ENCODE results near the gene TTC38.
"Not testable (repeated sequence)": the region's sequence is repeated elsewhere in the genome, so short reads cannot be mapped to it uniquely, and the experiment has no call there.

Gene TTC38

DNA sequence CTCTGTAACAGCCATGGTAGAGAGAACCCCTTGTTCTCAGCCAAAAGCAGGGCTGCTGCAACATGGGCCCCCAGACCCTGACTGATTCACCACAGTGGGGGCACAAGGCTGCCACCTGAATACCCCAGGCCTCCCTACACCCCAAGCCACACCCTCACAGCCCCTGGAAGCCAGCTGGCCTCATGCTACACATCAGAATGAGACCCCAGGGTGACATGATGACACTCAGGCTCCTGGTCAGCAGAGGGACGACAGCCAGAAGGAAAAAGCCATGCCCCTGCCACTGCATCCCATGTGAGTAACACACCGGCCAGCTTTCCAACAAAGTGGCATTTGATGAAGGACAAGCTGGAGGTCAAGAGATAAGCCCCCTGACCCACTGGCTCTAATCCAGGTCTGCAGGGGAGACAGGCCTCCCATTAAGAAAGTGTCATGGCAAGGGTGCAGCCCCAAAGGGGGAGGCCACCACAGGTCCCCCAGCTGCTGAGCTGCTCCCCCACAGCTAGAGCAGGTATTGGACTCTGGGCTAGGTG lies 20.3 kb upstream of the TTC38 start:
- DNase-seq: no peak

- peak; percentile 85 for DNase-seq
These were observed 17.6 kb upstream of the TTC38 start, which contains the start of gene CDPF1 for GRCh38 chr22:46250035-46250782. CDPF1 (minus strand) TSS chr22:46250293; CDS start chr22:46248284, 2,009 bp downstream.

DNA sequence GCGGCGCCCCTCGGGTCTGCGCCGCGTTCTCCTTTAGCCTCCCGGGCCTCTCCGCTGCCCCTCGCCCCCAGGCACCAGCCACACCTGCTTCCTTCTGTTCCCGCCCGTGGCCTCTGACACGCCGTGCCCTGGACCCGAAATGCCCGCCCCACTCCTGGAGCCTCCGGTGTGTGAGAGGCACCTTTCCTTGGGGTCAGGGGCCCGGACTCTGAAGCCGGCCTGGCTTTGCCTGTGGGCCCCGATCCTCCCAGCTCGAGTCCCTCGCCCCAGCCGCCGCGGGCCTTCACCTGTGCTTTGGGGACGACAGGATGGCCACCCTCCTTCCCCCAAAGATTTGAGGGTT lies 17.1 kb upstream of the TTC38 start:
- peak; percentile 22 for DNase-seq

- DNase-seq: no peak
These were observed 16.5 kb upstream of the TTC38 start for GRCh38 chr22:46251266-46251665.

DNA sequence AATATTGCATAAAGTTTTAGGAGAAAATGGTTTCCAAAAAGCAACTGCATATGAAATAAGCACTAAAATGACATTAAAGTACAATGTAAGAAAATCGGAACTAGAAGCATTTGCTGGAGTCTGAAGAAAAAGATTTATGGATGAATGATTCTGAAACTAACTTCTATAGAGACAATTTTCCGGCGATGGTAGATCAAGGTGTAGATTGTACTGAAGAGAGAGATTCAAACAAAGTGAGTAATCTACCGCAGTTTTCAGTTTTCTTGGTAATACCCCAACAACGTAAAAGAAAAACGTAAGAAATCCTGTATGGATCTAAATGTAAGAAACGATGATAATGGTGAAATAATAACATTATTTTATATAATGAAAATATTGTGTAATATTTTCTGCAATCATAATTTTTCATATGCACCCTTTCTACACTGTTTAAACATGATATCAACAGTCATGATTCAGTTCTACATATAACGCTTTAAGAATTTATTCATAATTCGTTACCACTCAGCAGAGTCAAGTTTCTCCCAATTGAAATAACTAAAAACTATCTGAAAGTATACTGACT lies 15.9 kb upstream of the TTC38 start:
- no peak for DNase-seq

DNA sequence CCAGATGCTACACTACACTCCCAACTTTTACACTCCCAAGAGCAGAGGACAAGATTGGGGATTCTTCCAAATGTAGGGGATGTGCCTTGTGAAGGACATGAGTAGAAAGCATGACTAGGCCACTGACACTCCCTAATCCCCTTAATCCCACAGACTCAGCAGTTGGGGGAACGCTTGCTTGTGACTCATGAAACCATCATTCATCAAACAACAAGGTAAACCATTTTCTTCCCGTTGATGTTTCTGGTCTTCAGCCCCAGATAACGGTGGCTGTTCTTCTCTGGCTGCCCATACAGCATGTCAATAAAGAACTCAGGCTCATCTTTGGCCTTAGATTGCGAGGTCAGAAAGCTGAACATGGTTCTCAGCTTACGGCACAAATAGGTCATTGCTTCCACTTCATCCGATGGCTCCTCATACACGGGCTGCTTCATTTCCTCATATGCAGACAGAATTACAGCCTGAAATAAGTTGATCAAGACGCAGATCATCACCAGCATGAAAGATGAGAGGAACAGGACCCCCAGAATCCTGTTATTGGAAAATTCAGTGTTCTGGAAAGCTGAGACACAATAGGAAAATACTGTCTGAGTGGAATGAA lies 11.3 kb upstream of the TTC38 start:
- no peak for DNase-seq

DNA sequence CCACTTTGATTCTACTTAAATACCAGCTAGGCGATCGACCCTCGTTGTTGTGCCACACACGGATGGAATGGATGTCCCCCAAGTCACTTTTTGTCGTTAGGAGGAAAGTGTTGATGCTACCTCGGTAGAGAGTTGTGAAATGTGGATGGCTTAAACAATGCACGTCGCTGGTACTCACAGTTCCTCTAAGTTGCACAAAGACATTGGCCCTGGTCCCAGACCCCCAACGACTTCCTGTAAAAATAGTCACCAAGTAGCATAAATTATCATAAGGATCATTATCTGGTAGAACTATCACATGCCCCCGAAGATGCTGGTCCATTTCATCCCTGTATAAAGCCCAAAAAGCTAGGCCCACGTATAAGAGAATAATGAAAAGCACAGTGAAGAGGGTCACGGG lies 8.4 kb upstream of the TTC38 start:
- DNase-seq: no peak

GRCh38 chr22:46260038-46260437 lies 7.8 kb upstream of the TTC38 start:
- DNase-seq: no peak

GRCh38 chr22:46262449-46263215 lies 5.2 kb upstream of the TTC38 start:
- no peak for DNase-seq

DNA sequence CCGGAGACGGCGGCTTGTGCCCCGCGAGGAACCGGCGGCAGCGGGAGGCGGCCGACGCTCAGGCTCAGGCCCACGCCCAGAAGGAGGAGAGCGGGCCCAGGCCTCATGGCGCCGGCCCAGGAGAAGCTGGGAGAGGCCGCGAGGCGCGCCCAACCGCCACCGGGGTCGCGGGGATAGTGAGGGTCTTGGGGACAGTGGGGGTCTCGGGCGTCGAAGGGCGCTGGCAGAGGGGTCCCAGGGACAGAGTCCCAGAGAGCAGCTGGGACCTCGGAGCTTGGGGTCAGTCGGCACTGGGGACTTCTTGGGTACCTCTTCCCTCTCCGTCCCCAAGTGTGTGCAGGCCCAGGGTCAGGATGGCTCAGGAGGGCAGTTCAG lies 4.6 kb upstream of the TTC38 start, which contains the start of gene PKDREJ:
Gene PKDREJ (minus strand): TSS at position 128 of the 375 bp plus-strand sequence. CDS start 21 bp downstream, at position 107.
- DNase-seq: no peak

DNA sequence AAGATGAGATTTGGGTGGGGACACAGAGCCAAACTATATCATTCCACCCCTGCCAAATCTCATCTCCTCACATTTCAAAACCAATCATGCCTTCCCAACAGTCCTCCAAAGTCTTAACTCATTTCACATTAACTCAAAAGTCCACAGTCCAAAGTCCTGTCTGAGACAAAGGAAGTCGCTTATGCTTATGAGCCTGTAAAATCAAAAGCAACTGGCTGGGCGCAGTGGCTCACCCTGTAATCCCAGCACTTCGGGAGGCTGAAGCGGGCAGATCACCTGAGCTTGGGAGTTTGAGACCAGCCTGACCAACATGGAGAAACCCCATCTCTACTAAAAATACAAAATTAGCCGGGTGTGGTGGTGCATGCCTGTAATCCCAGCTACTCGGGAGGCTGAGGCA lies 3.3 kb upstream of the TTC38 start:
- not testable (repeated sequence) for DNase-seq

- DNase-seq: not testable (repeated sequence)
These were observed 2.2 kb upstream of the TTC38 start for GRCh38 chr22:46265627-46266026.

DNA sequence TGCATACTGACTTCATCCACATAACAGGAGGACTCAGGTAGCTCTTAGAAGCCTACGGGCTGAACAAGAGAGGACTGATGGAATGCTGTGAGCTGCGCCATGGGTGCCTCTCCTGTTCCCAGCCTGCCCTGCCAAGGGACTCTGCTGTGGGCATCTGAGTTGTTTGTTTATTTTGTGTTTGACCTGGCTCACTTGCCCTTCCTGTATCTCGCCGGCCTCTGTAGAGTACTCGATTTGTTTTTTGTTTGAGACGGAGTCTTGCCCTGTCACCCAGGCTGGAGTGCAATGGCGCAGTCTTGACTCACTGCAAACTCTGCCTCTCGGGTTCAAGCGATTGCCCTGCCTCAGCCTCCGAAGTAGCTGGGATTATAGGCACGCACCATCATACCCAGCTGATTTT lies 1.8 kb downstream of the TTC38 start:
- DNase-seq: no peak

- DNase-seq: no peak
These were observed 4.4 kb downstream of the TTC38 start for GRCh38 chr22:46272196-46272595.

DNA sequence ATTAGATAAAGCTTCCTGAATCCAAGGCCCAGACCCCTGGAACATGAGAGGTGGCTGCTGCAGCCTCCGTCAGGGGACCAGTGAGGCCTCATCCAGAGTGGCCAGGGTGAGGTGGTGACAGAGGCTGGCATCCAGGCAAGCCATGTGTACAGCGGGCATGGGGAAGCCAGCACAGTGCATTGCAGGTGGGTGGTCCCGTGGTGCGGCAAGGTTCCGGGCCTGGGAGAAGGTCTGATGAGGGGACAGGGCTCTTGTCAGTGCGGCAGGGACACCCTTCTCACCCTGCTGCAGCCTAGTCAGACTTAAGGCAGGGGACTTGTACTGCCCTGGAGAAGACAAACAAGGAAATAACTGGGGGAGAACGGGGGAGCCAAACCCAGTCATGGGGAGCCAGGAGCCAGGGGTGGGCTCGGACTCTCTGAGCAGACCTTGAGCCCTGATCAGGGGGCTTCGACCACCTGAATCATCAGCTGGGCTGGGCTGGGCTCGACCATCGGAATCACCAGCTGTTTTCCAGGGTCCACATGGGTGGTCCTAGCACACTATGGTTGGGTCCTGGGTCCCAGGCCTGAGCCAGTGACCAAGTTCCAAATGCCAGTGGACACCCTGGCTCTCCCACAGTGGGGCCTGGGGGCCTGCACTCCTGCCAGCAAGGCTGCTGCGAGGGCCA lies 5.1 kb downstream of the TTC38 start:
- DNase-seq: no peak

DNA sequence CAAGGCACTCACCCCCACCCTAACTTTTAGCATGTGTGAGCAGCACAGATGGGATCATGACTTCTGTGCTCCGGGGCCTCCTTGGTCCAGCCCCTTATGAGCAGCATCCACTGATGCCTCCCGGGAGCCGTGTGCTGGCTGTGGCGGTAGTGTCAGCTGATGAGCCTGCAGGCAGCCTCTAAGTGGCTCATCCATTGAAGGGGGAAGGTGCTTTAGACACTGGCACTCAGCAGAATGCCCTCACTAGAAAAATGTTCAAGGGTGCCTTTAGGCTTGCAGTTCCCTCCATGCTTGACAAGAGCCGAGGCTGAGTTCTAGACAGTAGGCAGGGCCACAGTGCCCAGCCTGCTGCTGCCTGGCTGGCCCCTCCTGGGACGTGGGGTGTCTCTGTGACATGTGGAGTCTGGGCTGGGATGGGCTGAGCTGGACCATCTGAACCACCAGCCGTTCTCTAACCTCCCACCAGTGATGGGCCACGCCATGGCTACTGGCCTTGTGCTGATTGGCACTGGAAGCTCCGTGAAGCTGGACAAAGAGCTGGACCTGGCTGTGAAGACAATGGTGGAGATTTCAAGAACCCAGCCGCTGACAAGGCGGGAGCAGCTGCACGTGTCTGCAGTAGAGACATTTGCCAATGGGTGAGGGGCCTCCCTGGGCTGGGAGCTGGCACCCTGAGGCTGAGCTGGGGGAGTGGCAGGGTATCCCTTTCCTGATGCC lies 5.8 kb downstream of the TTC38 start:
- DNase-seq: no peak

DNA sequence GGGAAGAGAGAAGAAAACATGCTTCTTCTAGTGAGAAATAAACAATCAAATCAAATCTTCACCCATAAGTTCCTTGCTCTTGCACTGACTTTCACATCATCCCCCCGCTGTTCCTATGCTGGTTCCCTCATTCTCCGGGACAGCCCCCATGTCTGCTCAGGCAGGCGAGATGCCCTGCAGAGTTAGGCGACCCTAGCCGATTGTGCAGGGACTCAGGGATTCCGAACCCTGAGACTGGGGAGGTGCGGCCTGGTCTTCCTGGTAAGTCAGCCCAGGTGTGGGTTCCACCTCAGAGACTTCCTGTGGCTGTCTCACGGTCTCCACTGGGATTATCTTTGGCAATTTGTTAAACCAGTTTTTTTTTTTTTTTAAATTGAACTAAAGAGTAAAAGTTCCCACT lies 6.6 kb downstream of the TTC38 start:
- DNase-seq: no peak

DNA sequence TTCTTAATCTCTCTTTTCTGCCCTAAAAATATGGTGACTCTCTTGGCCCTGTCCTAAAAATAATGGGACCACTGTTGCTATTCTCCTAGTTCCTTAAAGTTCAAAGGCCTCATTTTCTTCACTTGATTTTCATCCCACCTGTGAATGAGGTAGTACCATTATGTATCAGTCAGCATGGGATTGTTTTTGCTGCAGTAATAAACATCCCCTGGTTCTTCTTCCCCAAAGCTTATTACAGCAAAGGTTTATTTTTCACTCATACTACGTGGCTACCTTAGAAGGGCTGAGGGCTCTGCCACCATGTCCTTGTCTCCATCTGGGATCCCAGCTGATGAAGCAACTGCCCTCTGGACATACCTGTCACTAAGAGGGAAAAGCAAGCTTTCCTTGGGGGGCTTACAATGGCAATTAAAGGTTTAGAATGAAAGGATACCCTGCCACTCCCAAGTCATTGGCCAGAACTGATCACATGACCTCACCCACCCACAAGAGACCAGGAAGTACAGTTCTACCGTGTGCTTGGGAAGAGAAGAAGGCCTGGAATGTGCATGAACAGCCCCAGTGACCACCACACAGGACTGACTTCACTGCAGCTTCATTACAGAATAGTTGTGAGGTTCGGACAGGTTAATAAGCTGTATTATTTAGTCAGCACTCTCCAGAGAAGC lies 7.8 kb downstream of the TTC38 start:
- no peak for DNase-seq

- no peak for DNase-seq
These were observed 8.8 kb downstream of the TTC38 start for GRCh38 chr22:46276563-46276962.

DNA sequence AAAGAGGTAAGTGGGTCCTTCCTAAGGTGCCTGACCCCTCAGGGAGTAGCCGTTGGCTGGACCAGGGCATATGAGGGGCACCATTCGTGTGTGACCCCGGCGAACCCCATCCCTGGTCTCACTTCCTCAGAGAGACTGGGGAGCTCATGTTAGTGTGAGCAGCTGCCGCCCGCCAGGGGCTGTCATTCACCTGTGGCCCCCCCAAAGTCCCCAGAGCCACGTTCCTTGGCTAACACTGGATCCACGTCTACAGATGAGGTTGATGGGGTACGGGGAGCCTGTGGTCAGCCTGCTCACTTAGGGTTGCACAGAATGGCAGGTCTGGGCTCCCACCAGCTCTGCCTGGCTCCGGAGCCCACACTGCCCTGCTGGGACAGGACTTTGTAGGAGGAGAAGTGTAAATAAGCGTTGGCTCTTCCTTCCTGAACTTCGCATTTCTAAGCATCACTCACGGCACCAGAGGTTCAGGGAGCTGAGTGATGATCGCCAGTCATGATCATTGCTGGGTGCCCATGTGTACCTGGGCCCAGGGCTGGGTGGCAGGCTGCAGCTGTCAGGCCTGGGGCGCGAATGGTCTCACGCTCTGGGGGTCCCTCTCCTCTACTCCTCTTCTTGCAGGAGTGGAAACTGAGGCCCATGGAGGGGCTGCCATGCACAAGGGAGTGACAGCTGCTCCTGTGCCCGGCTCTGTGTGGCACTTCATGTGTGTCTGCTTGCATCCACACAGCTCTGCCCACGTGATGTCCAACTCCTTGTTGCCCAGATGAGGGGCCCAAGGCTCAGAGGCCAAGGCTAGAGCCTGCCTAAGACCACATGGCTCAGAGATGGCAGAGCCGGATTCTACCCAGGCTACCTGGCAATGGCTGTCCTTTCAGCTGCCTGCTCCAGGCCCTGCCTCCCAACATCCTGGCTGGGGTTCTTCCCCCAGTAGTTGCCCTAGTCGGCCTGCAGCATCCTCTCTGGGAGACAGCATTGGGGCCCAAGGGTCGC lies 11.1 kb downstream of the TTC38 start:
- DNase-seq: no peak

Data from NCI-H146 (cell line).